Measurements from ENCODE around the gene ANTXR2. TPM values are rescaled to one million over a fixed set of nuclear protein-coding genes. Genes with fewer than 3 reads are reported as not detected.
"Not testable (repeated sequence)": the region's sequence is repeated elsewhere in the genome, so short reads cannot be mapped to it uniquely, and the experiment has no call there.

ANTXR2 gene
- polyA plus RNA-seq, 3 donors: 4.6 to 49.3 (median 45.7) TPM

DNA sequence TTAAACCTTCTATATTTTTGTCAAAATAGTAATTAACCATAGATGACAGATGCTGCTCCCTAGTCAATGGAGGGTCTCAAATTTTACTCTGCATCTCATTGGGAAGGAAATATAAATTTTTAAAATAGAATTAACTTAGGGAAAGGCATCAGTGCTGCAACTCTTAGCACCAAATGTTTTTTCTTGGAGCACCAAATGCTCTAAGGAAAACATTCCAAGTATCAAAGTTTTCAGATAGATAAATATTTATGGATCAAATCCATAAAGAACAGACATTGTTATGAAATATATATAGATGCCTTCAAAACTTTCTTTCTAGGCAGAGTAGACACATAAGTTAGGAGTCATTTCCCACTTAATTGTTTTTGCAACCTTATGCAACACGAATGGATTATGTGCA is 168.7 kb downstream of the ANTXR2 start:
- WGBS, 3 donors: 68 to 94% (median 70%) methylated on average over 1 of the region's 1 CpG
- no peak overlapping the region for H3K27ac ChIP-seq (ENCODE audit: low read depth, low read length)

DNA sequence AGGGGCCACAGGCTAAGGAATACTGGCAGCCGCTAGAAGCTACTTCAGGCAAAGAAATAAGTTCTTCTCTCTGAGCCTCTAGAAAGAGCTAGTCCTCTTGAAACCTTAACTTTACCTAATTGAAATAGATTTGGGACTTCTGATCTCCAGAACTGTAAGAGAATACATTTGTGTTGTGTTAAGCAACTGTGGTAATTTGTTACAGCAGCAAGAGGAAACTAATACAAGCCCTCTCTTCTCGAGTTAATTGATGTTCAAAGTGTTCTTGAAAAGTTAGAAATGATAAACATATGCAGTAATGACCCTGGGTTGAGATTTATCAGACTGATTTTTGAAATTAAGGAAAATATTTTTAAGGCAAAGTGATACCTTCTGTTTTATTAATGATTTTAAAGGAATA is 172.8 kb downstream of the ANTXR2 start:
- WGBS, 3 donors: 37 to 88% (median 85%) methylated on average over 2 of the region's 2 CpGs
- H3K27ac ChIP-seq (ENCODE audit: low read depth, low read length): no peak overlapping the region

DNA sequence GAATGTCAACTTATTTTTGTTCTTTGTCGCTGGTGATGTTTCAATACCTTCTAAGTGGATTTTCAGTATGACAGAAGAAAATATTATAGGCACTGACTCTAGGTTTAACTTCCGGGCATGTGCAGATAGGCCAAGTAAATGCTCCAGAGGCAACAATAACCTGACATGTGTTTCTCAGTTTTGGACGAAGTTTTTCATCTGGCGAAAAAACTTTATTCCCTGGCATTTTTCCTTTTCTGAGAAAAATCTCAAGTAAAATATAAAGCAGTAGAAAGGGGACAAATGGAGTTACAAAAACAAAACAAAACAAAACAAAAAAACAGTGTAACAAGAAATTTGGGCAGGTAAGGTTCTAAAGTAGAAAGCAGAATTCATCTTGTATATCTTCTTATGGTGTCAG is 173.5 kb downstream of the ANTXR2 start:
- 81 to 89% (median 83%) methylated on average over 4 of the region's 4 CpGs for WGBS, 3 donors
- no peak overlapping the region for H3K27ac ChIP-seq (ENCODE audit: low read depth, low read length)

GRCh38 chr4:79898055-79898454 is 175.0 kb downstream of the ANTXR2 start:
- no peak overlapping the region for H3K27ac ChIP-seq (ENCODE audit: low read depth, low read length)
- 67 to 88% (median 81%) methylated on average over 2 of the region's 2 CpGs for WGBS, 3 donors

DNA sequence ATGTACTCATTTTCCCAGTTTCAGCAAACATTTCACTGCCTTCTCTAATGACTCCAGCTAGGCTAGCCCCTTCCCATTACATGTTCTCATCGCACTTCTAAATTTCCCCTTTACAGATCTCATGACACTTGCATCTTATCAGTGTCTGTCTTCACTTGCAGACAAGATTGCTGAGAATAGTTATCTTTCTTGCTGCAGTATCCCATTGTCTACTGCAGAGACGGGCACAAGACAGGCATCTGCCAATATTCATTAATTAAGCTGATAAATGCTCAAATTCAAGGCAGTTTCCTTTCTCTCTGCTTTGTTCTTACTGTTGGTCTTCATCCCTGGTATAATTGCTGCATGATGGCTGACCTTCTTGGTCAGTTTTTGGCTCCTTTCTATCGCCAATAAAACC is 175.9 kb downstream of the ANTXR2 start:
- WGBS, 3 donors: 50 to 74% (median 73%) methylated on average over 3 of the region's 3 CpGs
- H3K27ac ChIP-seq (ENCODE audit: low read depth, low read length): no peak overlapping the region

GRCh38 chr4:79893456-79893855 is 179.6 kb downstream of the ANTXR2 start:
- no peak overlapping the region for H3K27ac ChIP-seq (ENCODE audit: low read depth, low read length)

DNA sequence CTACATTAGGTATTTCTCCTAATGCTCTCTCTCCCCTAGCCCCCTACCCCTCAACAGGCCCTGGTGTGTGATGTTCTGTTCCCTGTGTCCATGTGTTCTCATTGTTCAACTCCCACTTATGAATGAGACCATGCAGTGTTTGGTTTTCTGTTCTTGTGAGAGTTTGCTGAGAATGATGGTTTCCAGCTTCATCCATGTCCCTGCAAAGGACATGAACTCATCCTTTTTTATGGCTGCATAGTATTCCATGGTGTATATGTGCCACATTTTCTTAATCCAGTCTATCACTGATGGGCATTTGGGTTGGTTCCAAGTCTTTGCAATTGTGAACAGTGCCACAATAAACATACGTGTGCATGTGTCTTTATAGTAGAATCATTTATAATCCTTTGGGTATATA is 184.0 kb downstream of the ANTXR2 start:
- not testable (repeated sequence) for H3K27ac ChIP-seq (ENCODE audit: low read depth, low read length)
- 82 to 98% (median 88%) methylated on average over 1 of the region's 1 CpG for WGBS, 3 donors

More at GRCh38 chr4:79893456-79893855, 179.6 kb downstream of the ANTXR2 start:
- WGBS, 3 donors: 67 to 79% (median 73%) methylated on average over 2 of the region's 2 CpGs

GRCh38 chr4:79886557-79886956 is 186.5 kb downstream of the ANTXR2 start:
- H3K27ac ChIP-seq (ENCODE audit: low read depth, low read length): no peak overlapping the region
- WGBS, 3 donors: 50 to 83% (median 60%) methylated on average over 1 of the region's 1 CpG

GRCh38 chr4:79886021-79886420 is 187.0 kb downstream of the ANTXR2 start:
- 69 to 94% (median 94%) methylated on average over 5 of the region's 5 CpGs for WGBS, 3 donors
- no peak overlapping the region for H3K27ac ChIP-seq (ENCODE audit: low read depth, low read length)

DNA sequence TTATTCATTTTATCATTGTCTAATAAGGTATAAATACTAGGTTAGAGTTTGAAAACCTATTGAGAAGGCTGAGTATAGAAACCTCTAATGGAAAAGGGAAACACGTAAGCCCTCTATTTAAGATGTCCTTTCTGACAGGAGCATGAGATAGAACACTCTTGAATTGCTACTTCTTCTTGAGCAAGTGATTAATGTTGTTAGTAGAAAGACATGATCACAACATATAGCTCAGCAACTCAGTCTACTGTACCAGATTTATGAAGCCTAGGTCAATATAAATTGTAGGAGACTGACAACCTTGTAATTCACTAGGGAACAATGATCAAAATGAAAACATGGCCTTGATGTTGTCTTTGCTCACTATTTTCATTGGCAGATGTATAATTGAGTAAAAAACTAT is 189.7 kb downstream of the ANTXR2 start:
- WGBS, 3 donors: 82 to 97% (median 90%) methylated on average over 1 of the region's 1 CpG

DNA sequence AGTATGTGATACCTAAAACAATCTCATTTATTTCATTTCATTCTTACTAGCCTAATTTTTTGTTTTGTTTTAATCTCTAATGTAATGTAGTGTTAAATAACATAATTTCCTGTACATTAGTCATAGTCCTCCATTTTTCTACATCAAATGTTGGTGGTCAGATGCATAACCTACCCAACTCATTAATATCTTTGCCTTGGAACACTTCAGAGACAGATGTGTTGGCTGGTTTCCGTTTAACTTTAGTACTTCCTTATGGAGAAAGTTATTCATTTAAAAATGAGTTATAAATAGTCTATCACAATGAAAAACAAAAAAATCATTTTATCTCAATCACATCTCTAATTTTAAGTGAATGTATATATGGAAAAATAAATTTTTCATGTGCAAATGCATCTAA is 190.2 kb downstream of the ANTXR2 start:
- H3K27ac ChIP-seq (ENCODE audit: low read depth, low read length): no peak overlapping the region
- WGBS, 3 donors: 38 to 53% (median 39%) methylated on average over 1 of the region's 1 CpG

More for the DNA sequence above, 189.7 kb downstream of the ANTXR2 start:
- no peak overlapping the region for H3K27ac ChIP-seq (ENCODE audit: low read depth, low read length)

DNA sequence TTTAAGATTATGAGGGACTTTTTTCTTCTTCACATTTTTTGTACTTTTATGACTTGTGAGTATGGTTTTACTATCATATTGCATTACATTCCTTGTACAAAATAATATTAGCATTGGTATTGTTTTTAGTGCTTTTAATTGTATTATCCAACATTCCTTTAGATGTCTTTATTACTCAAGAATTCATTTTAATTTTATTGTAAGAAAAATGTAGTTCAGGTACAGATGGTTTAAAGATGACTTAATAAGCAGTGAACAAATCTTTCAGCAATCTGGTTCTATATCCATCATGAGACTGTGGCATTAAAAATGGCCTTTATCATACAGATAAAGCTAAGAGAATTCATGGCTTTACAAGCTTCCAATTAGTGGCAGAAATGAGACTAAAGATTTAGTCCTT is 191.6 kb downstream of the ANTXR2 start:
- H3K27ac ChIP-seq (ENCODE audit: low read depth, low read length): no peak overlapping the region

GRCh38 chr4:79877511-79877910 is 195.5 kb downstream of the ANTXR2 start:
- H3K27ac ChIP-seq (ENCODE audit: low read depth, low read length): no peak overlapping the region

GRCh38 chr4:79875344-79875899 is 197.6 kb downstream of the ANTXR2 start:
- no peak overlapping the region for H3K27ac ChIP-seq (ENCODE audit: low read depth, low read length)
- 67 to 77% (median 73%) methylated on average over 4 of the region's 4 CpGs for WGBS, 3 donors

DNA sequence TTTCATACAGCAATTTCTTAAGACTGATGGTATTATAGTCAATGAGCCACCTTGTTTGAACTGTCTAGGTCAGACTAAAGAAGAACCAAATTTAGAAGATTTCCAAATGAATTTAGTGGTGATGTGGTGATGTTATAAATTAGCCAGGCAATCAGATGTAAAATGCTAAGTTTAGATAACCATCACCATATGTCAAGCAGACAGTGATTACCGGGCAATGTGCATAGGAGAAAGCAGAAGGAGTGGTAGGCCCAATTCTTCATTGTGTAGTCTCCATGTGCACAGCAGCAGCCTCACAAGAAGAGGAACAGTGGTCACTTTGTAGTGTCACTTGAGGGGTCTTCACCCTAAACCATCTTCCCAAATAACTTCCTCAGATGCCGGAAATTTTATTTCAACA is 198.8 kb downstream of the ANTXR2 start:
- 93 to 98% (median 97%) methylated on average over 2 of the region's 2 CpGs for WGBS, 3 donors
- no peak overlapping the region for H3K27ac ChIP-seq (ENCODE audit: low read depth, low read length)

- no peak overlapping the region for H3K27ac ChIP-seq (ENCODE audit: low read depth, low read length)
- WGBS, 3 donors: 78 to 86% (median 81%) methylated on average over 1 of the region's 1 CpG
These were observed 200.3 kb downstream of the ANTXR2 start for GRCh38 chr4:79872738-79873137.

- 47 to 51% (median 50%) methylated on average over 3 of the region's 3 CpGs for WGBS, 3 donors
- no peak overlapping the region for H3K27ac ChIP-seq (ENCODE audit: low read depth, low read length)
These were observed 201.1 kb downstream of the ANTXR2 start for GRCh38 chr4:79871961-79872360.

- H3K27ac ChIP-seq (ENCODE audit: low read depth, low read length): no peak overlapping the region
- 30 to 79% (median 74%) methylated on average over 4 of the region's 4 CpGs for WGBS, 3 donors
These were observed 203.3 kb downstream of the ANTXR2 start for GRCh38 chr4:79869597-79870237.

GRCh38 chr4:79865201-79865597 is 207.8 kb downstream of the ANTXR2 start:
- 39 to 47% (median 43%) methylated on average over 2 of the region's 2 CpGs for WGBS, 3 donors
- H3K27ac ChIP-seq (ENCODE audit: low read depth, low read length): no peak overlapping the region

GRCh38 chr4:79864500-79865200 is 208.4 kb downstream of the ANTXR2 start:
- no peak overlapping the region for H3K27ac ChIP-seq (ENCODE audit: low read depth, low read length)
- 52 to 81% (median 79%) methylated on average over 3 of the region's 3 CpGs for WGBS, 3 donors

Data from adipose tissue (tissue), 3 donors.